Gastroesophageal sphincter (tissue), 3 donors: ENCODE results near the gene GPR141.

Experiments
- EP300 ChIP-seq: sonication (generic); formaldehyde crosslinking; IDR thresholded peaks from one replicate; pipeline ENCODE4 v1.6.1; 2017; ENCODE audit warnings: antibody characterized with exemption, mild to moderate bottlenecking
- POLR2A ChIP-seq, 2 donors: fragments of 450-650 bp; IDR thresholded peaks; one replicate each; pipeline ENCODE4 v1.6.1; 2017; ENCODE audit warnings: antibody characterized with exemption in 2 of 2, mild to moderate bottlenecking in 2 of 2, moderate library complexity in 1 of 2
- POLR2AphosphoS5 ChIP-seq: sonication (generic); formaldehyde crosslinking; IDR thresholded peaks from one replicate; pipeline ENCODE4 v1.6.1; 2017; ENCODE audit warnings: antibody characterized with exemption
- TF ChIP-seq, protein P1 (sequence below), 4 experiments: fragments of 200-600 bp in 2 of 4; fragments of 450-650 bp in 2 of 4; sonication (generic) in 1 of 4; IDR thresholded peaks; one replicate each; pipeline ENCODE4 v1.5.1; 2017 to 2019; ENCODE audit warnings: antibody characterized with exemption in 4 of 4, mild to moderate bottlenecking in 2 of 4, moderate library complexity in 2 of 4

GRCh38 chr7:37675749-37676148 lies 7.8 kb upstream of the GPR141 start:
- no peak for TF ChIP-seq EP300
- TF ChIP-seq, protein P1, sequence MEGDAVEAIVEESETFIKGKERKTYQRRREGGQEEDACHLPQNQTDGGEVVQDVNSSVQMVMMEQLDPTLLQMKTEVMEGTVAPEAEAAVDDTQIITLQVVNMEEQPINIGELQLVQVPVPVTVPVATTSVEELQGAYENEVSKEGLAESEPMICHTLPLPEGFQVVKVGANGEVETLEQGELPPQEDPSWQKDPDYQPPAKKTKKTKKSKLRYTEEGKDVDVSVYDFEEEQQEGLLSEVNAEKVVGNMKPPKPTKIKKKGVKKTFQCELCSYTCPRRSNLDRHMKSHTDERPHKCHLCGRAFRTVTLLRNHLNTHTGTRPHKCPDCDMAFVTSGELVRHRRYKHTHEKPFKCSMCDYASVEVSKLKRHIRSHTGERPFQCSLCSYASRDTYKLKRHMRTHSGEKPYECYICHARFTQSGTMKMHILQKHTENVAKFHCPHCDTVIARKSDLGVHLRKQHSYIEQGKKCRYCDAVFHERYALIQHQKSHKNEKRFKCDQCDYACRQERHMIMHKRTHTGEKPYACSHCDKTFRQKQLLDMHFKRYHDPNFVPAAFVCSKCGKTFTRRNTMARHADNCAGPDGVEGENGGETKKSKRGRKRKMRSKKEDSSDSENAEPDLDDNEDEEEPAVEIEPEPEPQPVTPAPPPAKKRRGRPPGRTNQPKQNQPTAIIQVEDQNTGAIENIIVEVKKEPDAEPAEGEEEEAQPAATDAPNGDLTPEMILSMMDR (IDR thresholded peaks at IDR 0.05): no peak
- TF ChIP-seq POLR2AphosphoS5: no peak
- TF ChIP-seq POLR2A (IDR thresholded peaks at IDR 0.05): no peak
